GM23248 (cell line): ENCODE measurements around the gene APOLD1.

ENCODE experiments used
- EZH2 ChIP-seq: fragments of 200-600 bp; sonication (generic); IDR thresholded peaks from 2 replicates; pipeline ENCODE4 v1.6.1; 2018; ENCODE audit warnings: antibody characterized with exemption, mild to moderate bottlenecking; ENCODE audit not compliant: insufficient read depth, poor library complexity, severe bottlenecking
- EZH2phosphoT487 ChIP-seq: fragments of 200-600 bp; sonication (generic); IDR thresholded peaks from 2 replicates; pipeline ENCODE4 v1.6.1; 2018; ENCODE audit warnings: antibody characterized with exemption, moderate library complexity, mild to moderate bottlenecking, low read depth; ENCODE audit not compliant: insufficient read depth

- no peak for TF ChIP-seq EZH2
- no peak for TF ChIP-seq EZH2phosphoT487
Measured at GRCh38 chr12:12804011-12804410, 18.6 kb downstream of the APOLD1 start.
